HepG2 (cell line): Measurements from ENCODE around the gene FUZ. TPM values are rescaled to one million over a fixed set of nuclear protein-coding genes. Genes with fewer than 3 reads are reported as not detected.

ENCODE experiments used
- CTCF ChIP-seq: sonication (generic); formaldehyde crosslinking; IDR thresholded peaks from 2 replicates; pipeline ENCODE4 v1.5.0; 2020; ENCODE audit warnings: mild to moderate bottlenecking, missing genetic modification reagents, moderate library complexity
- ELF1 ChIP-seq: sonication (generic); formaldehyde crosslinking; IDR thresholded peaks from 2 replicates; pipeline ENCODE4 v1.4.0; 2020; ENCODE audit warnings: missing genetic modification reagents
- ETV5 ChIP-seq: IDR thresholded peaks from 2 replicates; pipeline ENCODE4 v1.6.1; 2018; ENCODE audit warnings: missing biosample characterization, missing genetic modification reagents, inconsistent platforms, borderline replicate concordance
- ETV6 ChIP-seq: sonication (generic); formaldehyde crosslinking; conservative IDR thresholded peaks from 2 replicates; pipeline ENCODE4 v1.4.0; 2020; ENCODE audit warnings: missing genetic modification reagents
- FOXA1 ChIP-seq, 2 experiments: fragments of 450-650 bp in 1 of 2; sonication (generic) in 1 of 2; formaldehyde crosslinking in 1 of 2; IDR thresholded peaks; 2 replicates each; pipeline versions ENCODE4 v1.4.0 to v1.6.1; 2016 to 2020; ENCODE audit warnings: missing genetic modification reagents in 1 of 2
- HMG20A ChIP-seq: IDR thresholded peaks from 2 replicates; pipeline ENCODE4 v1.6.1; 2016; ENCODE audit warnings: borderline replicate concordance
- HNRNPLL ChIP-seq: fragments of 200-400 bp; formaldehyde crosslinking; IDR thresholded peaks from 2 replicates; pipeline ENCODE4 v1.6.1; 2017; ENCODE audit warnings: mild to moderate bottlenecking, low read depth, low read length; ENCODE audit not compliant: poor library complexity, severe bottlenecking
- REPIN1 ChIP-seq: sonication (generic); formaldehyde crosslinking; IDR thresholded peaks from 2 replicates; pipeline ENCODE4 v1.8.0; 2022; ENCODE audit warnings: missing genetic modification reagents, low read depth, mild to moderate bottlenecking, borderline replicate concordance
- SIN3A ChIP-seq: IDR thresholded peaks from 2 replicates; pipeline ENCODE4 v1.6.1; 2011; ENCODE audit warnings: low read depth, mild to moderate bottlenecking, control low read depth, low read length, borderline replicate concordance
- TBX2 ChIP-seq: sonication (generic); formaldehyde crosslinking; IDR thresholded peaks from 2 replicates; pipeline ENCODE4 v1.5.0; 2020; ENCODE audit warnings: missing genetic modification reagents, mild to moderate bottlenecking, borderline replicate concordance
- ZBTB4 ChIP-seq: sonication (generic); formaldehyde crosslinking; IDR thresholded peaks from 2 replicates; pipeline ENCODE4 v1.4.0; 2020; ENCODE audit warnings: missing genetic modification reagents, mild to moderate bottlenecking, borderline replicate concordance
- ZBTB8A ChIP-seq: sonication (generic); formaldehyde crosslinking; IDR thresholded peaks from 2 replicates; pipeline ENCODE4 v1.4.0; 2020; ENCODE audit warnings: mild to moderate bottlenecking, low read depth, missing genetic modification reagents, borderline replicate concordance
- ZNF138 ChIP-seq: sonication (generic); formaldehyde crosslinking; IDR thresholded peaks from 2 replicates; pipeline ENCODE4 v1.5.0; 2020; ENCODE audit warnings: mild to moderate bottlenecking, low read depth, missing genetic modification reagents
- ZNF143 ChIP-seq: sonication (generic); formaldehyde crosslinking; IDR thresholded peaks from 2 replicates; pipeline ENCODE4 v1.4.0; 2020; ENCODE audit warnings: missing genetic modification reagents
- ZNF383 ChIP-seq: sonication (generic); formaldehyde crosslinking; IDR thresholded peaks from 2 replicates; pipeline ENCODE4 v1.4.0; 2020; ENCODE audit warnings: missing genetic modification reagents, mild to moderate bottlenecking, borderline replicate concordance
- ZNF430 ChIP-seq: sonication (generic); formaldehyde crosslinking; IDR thresholded peaks from 2 replicates; pipeline ENCODE4 v1.9.0; 2021; ENCODE audit warnings: mild to moderate bottlenecking, missing genetic modification reagents
- polyA plus RNA-seq, 8 experiments: library from polyadenylated mRNA; depleted of rRNA in 3 of 8; stranded (reverse) in 7 of 8; unstranded in 1 of 8; fragments of >200 nt; fragmentation: Illumina TruSeq in 4 of 8; extraction: Trizol in 4 of 8; gene quantifications; 2 replicates each; pipeline versions ENCODE4 v1.2.1 to v1.2.3, GENCODE V29; 2011 to 2016; ENCODE audit warnings: low read depth in 4 of 8, missing spikeins in 1 of 8, mixed read lengths in 1 of 8; ENCODE audit not compliant: insufficient read depth in 1 of 8
- total RNA-seq, 5 experiments: library from RNA; depleted of rRNA; stranded (reverse); fragments of >200 nt; fragmentation: Illumina TruSeq; extraction: Trizol; gene quantifications; 2 replicates each; pipeline ENCODE4 v1.2.3, GENCODE V29; 2016; ENCODE audit warnings: low read depth in 1 of 5
- TF ChIP-seq, protein P1 (sequence below): sonication (generic); formaldehyde crosslinking; IDR thresholded peaks from 2 replicates; pipeline ENCODE4 v1.5.0; 2020; ENCODE audit warnings: missing genetic modification reagents
- TF ChIP-seq, protein P2 (sequence below), 2 experiments: IDR thresholded peaks; 2 replicates each; pipeline ENCODE4 v1.6.1; 2011 to 2012; ENCODE audit warnings: low read length in 2 of 2, borderline replicate concordance in 1 of 2, low read depth in 1 of 2, mild to moderate bottlenecking in 1 of 2, moderate library complexity in 1 of 2

FUZ gene
- total and polyA plus RNA-seq, 2 of the 13 experiments (the other 11 are each of a cell fraction or from before 2014, with no cell fraction given), result 0.08 TPM; not detected in 1

- TF ChIP-seq, protein P1, sequence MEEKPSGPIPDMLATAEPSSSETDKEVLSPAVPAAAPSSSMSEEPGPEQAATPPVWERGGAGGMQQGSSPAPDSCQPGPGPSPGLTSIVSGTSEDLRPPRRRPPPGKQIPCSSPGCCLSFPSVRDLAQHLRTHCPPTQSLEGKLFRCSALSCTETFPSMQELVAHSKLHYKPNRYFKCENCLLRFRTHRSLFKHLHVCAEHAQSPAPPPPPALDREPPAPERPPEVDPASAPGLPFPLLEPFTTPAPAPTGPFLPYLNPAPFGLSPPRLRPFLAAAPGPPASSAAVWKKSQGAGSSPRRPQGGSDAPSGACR, result peak; percentile 88; the same call in 1 of the 2 replicates
- TF ChIP-seq REPIN1 (0 out of 2 replicates have a peak, but pooled peaks have one; percentile 24), CTCF (CRISPR knock-in tag) (peak; percentile 75), ELF1 (CRISPR knock-in tag) (peak; percentile 31; the same call in 1 of the 2 replicates), ZBTB8A (CRISPR knock-in tag) (peak; percentile 36; the same call in 1 of the 2 replicates), ETV6 (no peak), ZBTB4 (CRISPR knock-in tag) (peak; percentile 69; the same call in 1 of the 2 replicates), SIN3A (no peak), ZNF138 (CRISPR knock-in tag) (no peak), HNRNPLL (peak; percentile 38), ZNF430 (CRISPR knock-in tag) (0 out of 2 replicates have a peak, but pooled peaks have one; percentile 29), HMG20A (CRISPR knock-in tag) (no peak), ETV5 (peak; percentile 14; the same call in 1 of the 2 replicates), FOXA1 (IDR thresholded peaks at IDR 0.05) (no peak), FOXA1 (CRISPR knock-in tag; IDR thresholded peaks at IDR 0.05) (no peak), ZNF143 (CRISPR knock-in tag) (no peak), TBX2 (CRISPR knock-in tag) (peak; percentile 53), ZNF383 (CRISPR knock-in tag) (peak; percentile 32; the same call in 1 of the 2 replicates)
- TF ChIP-seq, protein P2, sequence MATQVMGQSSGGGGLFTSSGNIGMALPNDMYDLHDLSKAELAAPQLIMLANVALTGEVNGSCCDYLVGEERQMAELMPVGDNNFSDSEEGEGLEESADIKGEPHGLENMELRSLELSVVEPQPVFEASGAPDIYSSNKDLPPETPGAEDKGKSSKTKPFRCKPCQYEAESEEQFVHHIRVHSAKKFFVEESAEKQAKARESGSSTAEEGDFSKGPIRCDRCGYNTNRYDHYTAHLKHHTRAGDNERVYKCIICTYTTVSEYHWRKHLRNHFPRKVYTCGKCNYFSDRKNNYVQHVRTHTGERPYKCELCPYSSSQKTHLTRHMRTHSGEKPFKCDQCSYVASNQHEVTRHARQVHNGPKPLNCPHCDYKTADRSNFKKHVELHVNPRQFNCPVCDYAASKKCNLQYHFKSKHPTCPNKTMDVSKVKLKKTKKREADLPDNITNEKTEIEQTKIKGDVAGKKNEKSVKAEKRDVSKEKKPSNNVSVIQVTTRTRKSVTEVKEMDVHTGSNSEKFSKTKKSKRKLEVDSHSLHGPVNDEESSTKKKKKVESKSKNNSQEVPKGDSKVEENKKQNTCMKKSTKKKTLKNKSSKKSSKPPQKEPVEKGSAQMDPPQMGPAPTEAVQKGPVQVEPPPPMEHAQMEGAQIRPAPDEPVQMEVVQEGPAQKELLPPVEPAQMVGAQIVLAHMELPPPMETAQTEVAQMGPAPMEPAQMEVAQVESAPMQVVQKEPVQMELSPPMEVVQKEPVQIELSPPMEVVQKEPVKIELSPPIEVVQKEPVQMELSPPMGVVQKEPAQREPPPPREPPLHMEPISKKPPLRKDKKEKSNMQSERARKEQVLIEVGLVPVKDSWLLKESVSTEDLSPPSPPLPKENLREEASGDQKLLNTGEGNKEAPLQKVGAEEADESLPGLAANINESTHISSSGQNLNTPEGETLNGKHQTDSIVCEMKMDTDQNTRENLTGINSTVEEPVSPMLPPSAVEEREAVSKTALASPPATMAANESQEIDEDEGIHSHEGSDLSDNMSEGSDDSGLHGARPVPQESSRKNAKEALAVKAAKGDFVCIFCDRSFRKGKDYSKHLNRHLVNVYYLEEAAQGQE (IDR thresholded peaks at IDR 0.05; ENCODE audit: borderline replicate concordance in 1 of 2, low read depth in 1 of 2, low read length in 2 of 2), result no peak
Measured at GRCh38 chr19:49809160-49809940, 3.7 kb downstream of the FUZ start (continued).
